ENCODE results near the gene UBE2H.
A peak's percentile ranks its signal among the peaks of the same experiment; 100 is the strongest.

The UBE2H gene

GRCh38 chr7:129950191-129950932 lies 2.4 kb downstream of the UBE2H start:
- no peak for DNase-seq (ENCODE audit: low read depth in 2 of 2)

GRCh38 chr7:129949292-129950133 lies 3.2 kb downstream of the UBE2H start:
- no peak for DNase-seq (ENCODE audit: low read depth in 2 of 2)

GRCh38 chr7:129948877-129949291 lies 3.9 kb downstream of the UBE2H start:
- peak; percentile 71 to 73 for DNase-seq (ENCODE audit: low read depth in 2 of 2)

GRCh38 chr7:129948338-129948737 lies 4.4 kb downstream of the UBE2H start:
- no peak for DNase-seq (ENCODE audit: low read depth in 2 of 2)

GRCh38 chr7:129947701-129948100 lies 5.1 kb downstream of the UBE2H start:
- no peak for DNase-seq (ENCODE audit: low read depth in 2 of 2)

- no peak for DNase-seq (ENCODE audit: low read depth in 2 of 2)
Observed at GRCh38 chr7:129947049-129947448, 5.7 kb downstream of the UBE2H start.

GRCh38 chr7:129946282-129946681 lies 6.5 kb downstream of the UBE2H start:
- DNase-seq (ENCODE audit: low read depth in 2 of 2), result no peak

- DNase-seq (ENCODE audit: low read depth in 2 of 2), result no peak
Observed at GRCh38 chr7:129943352-129943751, 9.4 kb downstream of the UBE2H start.

- DNase-seq (ENCODE audit: low read depth in 2 of 2), result no peak
Observed at GRCh38 chr7:129940329-129940728, 12.4 kb downstream of the UBE2H start.

GRCh38 chr7:129939881-129940280 lies 12.9 kb downstream of the UBE2H start:
- DNase-seq (ENCODE audit: low read depth in 2 of 2), result no peak

GRCh38 chr7:129933627-129934026 lies 19.1 kb downstream of the UBE2H start:
- DNase-seq (ENCODE audit: low read depth in 2 of 2), result no peak

GRCh38 chr7:129926618-129927017 lies 26.1 kb downstream of the UBE2H start:
- no peak for DNase-seq (ENCODE audit: low read depth in 2 of 2)

- DNase-seq (ENCODE audit: low read depth in 2 of 2), result no peak
Observed at GRCh38 chr7:129925416-129926002, 27.3 kb downstream of the UBE2H start.

- no peak for DNase-seq (ENCODE audit: low read depth in 2 of 2)
Observed at GRCh38 chr7:129924602-129925001, 28.2 kb downstream of the UBE2H start.

- DNase-seq (ENCODE audit: low read depth in 2 of 2), result no peak
Observed at GRCh38 chr7:129923709-129924108, 29.1 kb downstream of the UBE2H start.

- no peak for DNase-seq (ENCODE audit: low read depth in 2 of 2)
Observed at GRCh38 chr7:129919492-129919891, 33.3 kb downstream of the UBE2H start.

GRCh38 chr7:129918922-129919321 lies 33.8 kb downstream of the UBE2H start:
- no peak for DNase-seq (ENCODE audit: low read depth in 2 of 2)

- DNase-seq (ENCODE audit: low read depth in 2 of 2), result no peak
Observed at GRCh38 chr7:129917934-129918333, 34.8 kb downstream of the UBE2H start.

- no peak for DNase-seq (ENCODE audit: low read depth in 2 of 2)
Observed at GRCh38 chr7:129914536-129915272, 38.1 kb downstream of the UBE2H start.

- DNase-seq (ENCODE audit: low read depth in 2 of 2), result no peak
Observed at GRCh38 chr7:129913428-129913827, 39.3 kb downstream of the UBE2H start.

- no peak for DNase-seq (ENCODE audit: low read depth in 2 of 2)
Observed at GRCh38 chr7:129911790-129912189, 41.0 kb downstream of the UBE2H start.

- no peak for DNase-seq (ENCODE audit: low read depth in 2 of 2)
Observed at GRCh38 chr7:129909669-129910068, 43.1 kb downstream of the UBE2H start.
